ENCODE measurements around the gene FYCO1.

Gene FYCO1

DNA sequence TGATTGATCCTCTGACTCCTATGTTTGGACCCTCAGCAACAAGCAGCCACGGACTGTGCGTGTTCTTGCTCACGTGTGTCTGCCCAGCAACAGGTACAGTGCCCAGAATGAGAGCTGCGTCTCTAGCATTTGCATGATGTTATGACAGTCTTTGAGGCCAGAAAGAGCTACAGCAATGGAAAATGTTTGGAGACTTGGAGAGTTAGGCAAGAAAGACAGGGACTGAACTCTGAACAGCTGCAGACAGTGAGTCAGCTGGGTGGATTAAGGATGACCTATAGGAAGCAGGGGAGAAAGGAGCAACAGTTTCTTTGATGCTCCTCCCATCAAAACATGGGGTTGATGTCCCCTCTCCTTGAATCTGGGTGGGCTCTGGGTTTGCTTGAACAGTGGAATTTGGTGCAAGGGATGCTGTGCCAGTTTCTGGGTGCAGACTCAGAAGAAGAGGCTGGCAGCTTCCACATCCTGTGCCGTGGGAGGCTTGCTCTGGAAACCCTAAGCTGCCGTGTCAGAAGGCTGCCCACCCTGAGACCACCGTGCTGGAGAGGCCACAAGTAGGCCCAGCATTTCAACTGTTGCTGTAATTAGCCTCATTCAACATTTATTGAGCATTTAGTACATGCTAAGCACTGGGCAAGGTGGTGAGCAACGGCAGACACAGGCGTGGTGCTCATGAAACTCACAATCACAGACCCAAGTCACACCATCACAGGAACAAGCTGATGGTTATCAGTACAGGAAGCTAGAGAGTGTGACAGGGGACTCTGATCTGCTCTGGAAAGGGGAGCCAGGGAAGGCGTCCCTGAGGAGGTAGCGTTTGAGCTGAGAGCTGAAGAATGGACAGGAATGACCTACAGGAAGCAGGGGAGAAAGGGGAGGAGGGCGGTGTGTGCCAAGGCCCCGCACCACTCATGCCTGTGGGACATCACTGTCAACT lies 87.6 kb downstream of the FYCO1 start:
- H3K27ac Mint-ChIP-seq = no peak overlapping the region
- no peak overlapping the region for H3K4me3 Mint-ChIP-seq
- ATAC-seq (ENCODE audit: low read depth) = no peak
- H3K4me1 Mint-ChIP-seq = peaks cover 23% of the 10 kb centered on the region
- no peaks in the 10 kb centered on the region for H3K27me3 Mint-ChIP-seq
- peaks cover 5% of the 10 kb centered on the region for H3K36me3 Mint-ChIP-seq
- DNase-seq (ENCODE audit: low spot score in 2 of 2) = no peak
- H3K9me3 Mint-ChIP-seq = no peaks in the 10 kb centered on the region

DNA sequence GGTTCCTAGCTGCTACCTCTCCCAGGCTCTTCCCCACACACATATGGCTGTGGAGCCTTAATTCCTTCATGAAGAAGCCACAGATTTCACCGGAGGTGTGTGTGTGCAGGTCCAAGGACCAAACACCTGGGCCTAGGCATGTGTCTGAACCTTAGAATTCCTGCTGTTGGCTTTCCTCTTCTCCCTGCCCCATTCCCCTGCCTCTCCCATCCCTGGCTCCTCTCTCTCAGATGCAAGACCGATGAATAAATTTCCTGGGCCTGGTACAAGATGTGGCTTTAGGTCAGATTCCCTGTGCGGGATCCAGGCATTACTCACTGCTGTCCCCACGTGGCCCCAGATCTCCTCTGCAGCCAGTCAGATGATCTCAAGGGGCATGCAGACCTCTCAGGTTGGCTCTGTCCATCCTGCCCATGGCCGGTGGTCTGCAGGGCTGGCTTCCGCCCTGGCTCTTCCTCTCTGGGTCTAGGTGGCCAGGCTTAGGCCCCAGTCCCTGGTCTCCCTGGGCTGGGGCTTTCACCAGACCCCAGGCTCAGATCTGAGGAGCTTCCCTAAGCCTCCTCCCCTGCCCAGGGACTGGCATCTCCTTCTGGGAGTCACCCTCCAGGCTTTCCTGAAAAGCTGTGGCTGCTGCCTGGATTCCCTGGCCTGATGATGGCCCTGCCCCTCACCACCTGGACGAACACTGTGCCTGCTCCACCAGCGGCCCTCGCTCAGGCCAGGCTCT lies 88.8 kb downstream of the FYCO1 start:
- ATAC-seq (ENCODE audit: low read depth) = no peak
- no peaks in the 10 kb centered on the region for H3K27me3 Mint-ChIP-seq
- peaks cover 3% of the 10 kb centered on the region for H3K36me3 Mint-ChIP-seq
- H3K4me3 Mint-ChIP-seq = no peak overlapping the region
- DNase-seq (ENCODE audit: low spot score in 2 of 2) = no peak
- no peaks in the 10 kb centered on the region for H3K9me3 Mint-ChIP-seq
- H3K4me1 Mint-ChIP-seq = peaks cover 23% of the 10 kb centered on the region
- H3K27ac Mint-ChIP-seq = no peak overlapping the region

DNA sequence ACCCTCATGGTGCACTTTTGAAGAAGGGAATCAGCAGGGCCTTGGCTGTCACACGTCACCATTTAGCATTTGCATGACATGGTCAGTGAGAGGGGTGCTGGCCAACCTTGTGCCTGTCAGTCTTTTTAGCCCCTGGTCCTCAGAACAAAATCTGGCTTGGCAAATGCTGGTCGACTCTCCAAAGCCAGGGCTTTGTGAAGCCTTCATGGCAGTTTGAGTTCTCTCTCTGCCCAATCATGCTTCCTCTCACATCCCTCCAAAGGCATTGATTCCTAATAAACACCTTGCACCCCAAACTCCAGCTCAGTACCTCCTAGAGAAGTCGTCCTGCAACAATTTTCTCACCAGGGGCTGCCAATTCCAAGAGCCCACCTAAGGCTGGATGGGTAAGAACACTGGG lies 89.9 kb downstream of the FYCO1 start:
- Mint-ChIP-seq H3K27me3 (no peaks in the 10 kb centered on the region), H3K9me3 (no peaks in the 10 kb centered on the region), H3K36me3 (peaks cover 6% of the 10 kb centered on the region), H3K4me3 (no peak overlapping the region), H3K4me1 (peaks cover 23% of the 10 kb centered on the region), H3K27ac (no peak overlapping the region)
- ATAC-seq (ENCODE audit: low read depth) = no peak
- DNase-seq (ENCODE audit: low spot score in 2 of 2) = no peak

DNA sequence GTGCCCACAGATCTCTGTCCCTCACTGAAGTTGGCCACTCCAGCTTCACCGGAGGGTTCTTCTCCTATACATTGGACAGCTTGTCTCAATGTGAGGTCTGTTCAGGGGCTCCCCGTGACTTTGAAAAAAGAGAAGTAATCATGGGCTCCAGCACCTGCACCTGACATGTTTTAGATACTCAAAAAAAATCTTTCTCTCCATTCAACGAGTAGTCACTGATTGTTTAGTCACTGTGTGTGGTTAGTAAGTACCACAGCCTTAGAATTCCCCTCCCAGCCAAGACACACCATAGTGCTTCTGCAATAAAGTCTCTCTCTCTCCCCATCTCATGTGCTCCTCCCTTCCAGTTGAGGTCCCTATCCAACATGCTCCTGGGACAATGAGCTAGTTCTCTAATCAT lies 90.7 kb downstream of the FYCO1 start:
- peaks cover 6% of the 10 kb centered on the region for H3K36me3 Mint-ChIP-seq
- DNase-seq (ENCODE audit: low spot score in 2 of 2) (peak in 1 of 2 donors; percentile 37), ATAC-seq (ENCODE audit: low read depth) (peak; percentile 92)
- no peak overlapping the region for H3K4me3 Mint-ChIP-seq
- H3K27me3 Mint-ChIP-seq = no peaks in the 10 kb centered on the region
- peak overlapping the region; percentile 73 for H3K27ac Mint-ChIP-seq
- H3K4me1 Mint-ChIP-seq = peaks cover 18% of the 10 kb centered on the region
- H3K9me3 Mint-ChIP-seq = no peaks in the 10 kb centered on the region

DNA sequence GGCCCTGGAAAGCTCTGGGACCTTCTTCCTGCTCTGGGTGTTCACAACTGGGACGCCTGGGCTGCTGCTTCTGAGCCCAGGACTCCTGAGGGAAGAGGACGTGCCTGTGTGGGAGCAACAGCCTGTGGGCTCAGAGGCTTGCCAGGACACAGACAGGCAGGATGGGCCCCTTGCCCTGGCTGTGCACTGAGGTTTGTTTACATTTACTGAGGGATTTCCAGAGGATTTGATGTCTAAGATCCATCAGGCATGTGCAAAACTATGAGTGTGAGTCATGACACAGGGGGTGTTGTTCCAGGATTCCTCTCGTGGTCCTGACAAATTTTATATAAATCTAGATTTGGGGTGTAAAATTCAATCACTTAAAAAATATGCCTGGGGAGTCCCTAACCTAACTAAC lies 98.7 kb downstream of the FYCO1 start:
- no peaks in the 10 kb centered on the region for H3K27me3 Mint-ChIP-seq
- no peaks in the 10 kb centered on the region for H3K9me3 Mint-ChIP-seq
- peaks cover 17% of the 10 kb centered on the region for H3K4me1 Mint-ChIP-seq
- H3K36me3 Mint-ChIP-seq = peaks cover 7% of the 10 kb centered on the region
- H3K27ac Mint-ChIP-seq = no peak overlapping the region
- H3K4me3 Mint-ChIP-seq = no peak overlapping the region
- ATAC-seq (ENCODE audit: low read depth) = no peak
- DNase-seq (ENCODE audit: low spot score in 2 of 2) = no peak

DNA sequence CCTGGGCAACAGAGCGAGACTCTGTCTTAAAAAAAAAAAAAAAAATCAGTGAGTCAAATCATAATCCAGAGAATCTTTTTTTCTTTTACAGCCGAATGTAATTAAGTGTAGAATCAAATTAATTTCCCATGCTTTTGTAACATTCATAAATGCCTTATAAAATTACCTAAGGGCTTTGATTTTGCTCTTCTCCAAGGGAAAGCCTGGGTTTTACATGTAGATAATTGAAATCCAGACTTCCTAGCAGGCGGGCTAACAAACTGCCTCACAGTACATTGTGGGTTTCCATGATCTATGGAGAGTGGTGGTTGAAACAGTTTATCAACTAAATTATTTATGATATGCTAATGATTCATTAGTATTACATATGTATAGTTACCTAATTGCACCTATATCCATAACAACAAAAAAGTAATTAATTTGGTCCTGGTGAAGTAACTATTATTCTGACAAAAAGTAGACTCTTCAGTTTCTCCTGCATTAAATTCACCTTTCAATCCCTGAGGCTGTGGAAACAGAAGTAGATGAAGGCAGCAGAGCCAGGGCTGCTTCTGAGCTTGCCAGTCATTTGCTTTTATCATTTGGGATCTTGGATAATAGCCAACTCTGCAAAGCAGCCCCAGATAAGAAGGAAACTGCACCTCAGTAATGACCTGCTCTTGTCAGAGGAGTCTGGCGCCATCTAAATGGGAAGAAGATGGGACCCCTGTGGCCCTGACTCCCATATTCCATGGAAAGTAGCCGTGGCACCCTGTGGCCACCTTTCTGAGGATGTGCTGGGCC lies 99.7 kb downstream of the FYCO1 start:
- Mint-ChIP-seq H3K27ac (no peak overlapping the region), H3K27me3 (no peaks in the 10 kb centered on the region), H3K9me3 (no peaks in the 10 kb centered on the region), H3K4me1 (peaks cover 17% of the 10 kb centered on the region), H3K4me3 (no peak overlapping the region), H3K36me3 (peaks cover 3% of the 10 kb centered on the region)
- ATAC-seq (ENCODE audit: low read depth) = no peak
- DNase-seq (ENCODE audit: low spot score in 2 of 2) = no peak

DNA sequence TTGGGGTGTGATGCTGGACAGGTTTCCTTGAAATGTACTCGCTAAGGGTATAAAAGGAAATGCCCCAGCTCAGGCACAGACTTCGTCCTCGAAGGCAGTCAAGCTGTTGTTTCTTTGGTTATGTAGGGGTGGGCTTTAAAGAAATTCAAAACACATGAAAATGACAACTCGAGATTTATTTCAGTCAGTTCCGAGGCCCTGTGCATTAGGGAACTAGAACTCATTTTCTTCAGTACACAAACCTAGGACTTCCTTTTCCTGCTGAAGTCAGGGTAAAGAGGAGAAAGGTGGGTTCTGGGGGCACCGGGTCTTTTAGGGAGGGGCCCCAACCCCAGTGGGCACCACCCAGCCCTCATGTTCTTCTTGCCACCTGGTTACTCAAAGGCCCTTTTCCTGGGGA lies 101.6 kb downstream of the FYCO1 start:
- Mint-ChIP-seq H3K27me3 (no peaks in the 10 kb centered on the region), H3K9me3 (no peaks in the 10 kb centered on the region), H3K36me3 (peaks cover 3% of the 10 kb centered on the region), H3K4me3 (peak overlapping the region; percentile 13), H3K27ac (no peak overlapping the region), H3K4me1 (peaks cover 21% of the 10 kb centered on the region)
- ATAC-seq (ENCODE audit: low read depth) (no peak), DNase-seq (ENCODE audit: low spot score in 2 of 2) (no peak)

DNA sequence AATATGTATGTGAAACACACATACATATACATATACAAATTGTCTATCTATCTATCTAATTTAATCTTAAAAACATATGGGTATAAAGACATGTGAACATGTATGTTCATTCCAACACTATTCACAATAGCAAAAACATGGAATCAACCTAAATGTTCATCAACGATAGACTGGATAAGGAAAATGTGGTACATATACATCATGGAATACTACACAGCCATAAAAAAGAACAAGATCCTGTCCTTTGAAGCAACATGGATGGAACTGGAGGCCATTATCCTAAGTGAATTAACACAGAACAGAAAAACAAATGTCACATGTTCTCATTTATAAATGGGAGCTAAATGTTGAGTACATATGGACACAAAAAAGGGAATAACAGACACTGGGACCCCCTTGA lies 103.5 kb downstream of the FYCO1 start:
- ATAC-seq (ENCODE audit: low read depth) (no peak), DNase-seq (ENCODE audit: low spot score in 2 of 2) (no peak)
- H3K9me3 Mint-ChIP-seq = no peaks in the 10 kb centered on the region
- no peak overlapping the region for H3K4me3 Mint-ChIP-seq
- H3K27me3 Mint-ChIP-seq = peaks cover 2% of the 10 kb centered on the region
- no peak overlapping the region for H3K27ac Mint-ChIP-seq
- H3K36me3 Mint-ChIP-seq = no peaks in the 10 kb centered on the region
- H3K4me1 Mint-ChIP-seq = peaks cover 26% of the 10 kb centered on the region

DNA sequence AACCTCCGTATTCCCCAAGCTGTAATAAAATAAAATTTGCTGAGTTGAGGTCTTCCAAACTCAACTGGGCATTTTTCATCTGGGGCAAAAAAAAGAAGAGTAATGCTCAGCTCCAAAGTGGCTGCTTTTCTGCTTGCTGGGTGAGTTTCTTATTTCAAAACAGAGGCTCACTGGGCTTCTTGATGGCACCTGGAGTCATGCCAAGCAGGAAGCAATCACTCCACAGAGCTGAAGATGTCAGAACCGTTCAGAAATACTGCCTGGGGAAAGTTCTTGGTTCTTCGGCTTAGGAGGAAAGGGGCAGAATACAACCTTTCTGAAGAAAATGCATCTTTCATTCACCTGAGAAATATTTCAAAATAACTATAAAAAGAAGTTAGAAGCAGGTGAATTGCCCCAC lies 105.2 kb downstream of the FYCO1 start:
- H3K9me3 Mint-ChIP-seq = no peaks in the 10 kb centered on the region
- H3K4me3 Mint-ChIP-seq = no peak overlapping the region
- H3K27me3 Mint-ChIP-seq = peaks cover 2% of the 10 kb centered on the region
- H3K27ac Mint-ChIP-seq = no peak overlapping the region
- H3K4me1 Mint-ChIP-seq = peaks cover 26% of the 10 kb centered on the region
- no peaks in the 10 kb centered on the region for H3K36me3 Mint-ChIP-seq
- ATAC-seq (ENCODE audit: low read depth) (no peak), DNase-seq (ENCODE audit: low spot score in 2 of 2) (no peak)

DNA sequence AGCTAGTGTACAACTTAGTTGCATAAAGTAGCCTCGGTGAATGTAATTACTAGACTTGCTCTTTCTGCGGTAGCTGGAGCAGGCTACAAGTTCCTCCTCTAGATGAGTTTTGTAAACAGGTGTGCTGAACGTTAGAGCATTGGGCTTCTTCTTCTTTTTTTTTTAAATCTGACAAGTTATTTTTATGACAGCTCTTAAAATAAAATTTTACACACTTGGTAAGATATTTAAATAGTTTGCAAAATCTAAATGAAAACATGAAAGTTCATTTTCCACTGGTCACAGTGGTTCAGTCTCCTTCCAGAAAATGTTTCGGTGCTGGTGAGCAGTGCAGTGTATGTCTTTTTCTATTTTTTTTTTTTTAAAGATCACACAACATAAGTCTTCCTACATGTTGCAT lies 106.3 kb downstream of the FYCO1 start:
- peaks cover 6% of the 10 kb centered on the region for H3K27me3 Mint-ChIP-seq
- no peaks in the 10 kb centered on the region for H3K9me3 Mint-ChIP-seq
- DNase-seq (ENCODE audit: low spot score in 2 of 2) = no peak
- H3K27ac Mint-ChIP-seq = no peak overlapping the region
- peak; percentile 74 for ATAC-seq (ENCODE audit: low read depth)
- H3K36me3 Mint-ChIP-seq = no peaks in the 10 kb centered on the region
- H3K4me3 Mint-ChIP-seq = no peak overlapping the region
- peaks cover 24% of the 10 kb centered on the region for H3K4me1 Mint-ChIP-seq

DNA sequence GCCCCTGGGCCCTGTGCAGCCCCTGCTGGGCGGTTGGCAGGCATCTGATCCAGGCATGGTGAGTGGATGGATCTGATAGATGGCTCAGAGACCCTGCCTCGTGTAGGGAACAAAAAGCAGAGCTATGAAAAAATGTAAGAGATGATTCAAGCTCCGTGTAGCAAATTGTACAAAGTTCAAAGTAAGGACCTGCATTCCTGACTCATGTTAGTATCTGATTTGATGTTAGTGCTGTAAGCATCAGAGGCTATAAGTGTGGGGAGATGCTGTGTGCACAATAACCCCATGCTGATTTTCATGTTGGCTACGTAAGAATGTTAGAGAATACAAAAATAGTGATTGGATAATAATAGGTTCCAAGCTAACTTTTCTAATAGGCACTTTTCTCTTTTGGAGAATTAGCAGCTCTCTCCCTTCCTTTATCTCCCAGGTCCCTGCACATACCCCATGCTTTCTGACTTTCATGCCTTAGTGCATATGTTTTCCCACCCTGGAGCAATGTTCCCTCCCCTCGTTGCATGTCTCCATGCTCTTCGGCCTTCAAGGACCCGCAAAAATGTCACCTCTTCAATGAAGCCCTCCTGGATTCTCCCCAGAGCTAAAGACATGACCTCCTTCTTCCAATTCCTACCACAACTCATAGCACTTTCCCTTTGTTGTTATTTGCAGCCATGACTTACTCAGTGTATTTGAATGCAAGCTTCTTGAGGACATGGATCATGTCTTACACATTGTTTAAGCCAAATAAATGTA lies 107.7 kb downstream of the FYCO1 start:
- Mint-ChIP-seq H3K36me3 (no peaks in the 10 kb centered on the region), H3K4me3 (no peak overlapping the region), H3K4me1 (peaks cover 14% of the 10 kb centered on the region), H3K27ac (no peak overlapping the region), H3K27me3 (peaks cover 6% of the 10 kb centered on the region), H3K9me3 (no peaks in the 10 kb centered on the region)
- ATAC-seq (ENCODE audit: low read depth) = no peak
- no peak for DNase-seq (ENCODE audit: low spot score in 2 of 2)

DNA sequence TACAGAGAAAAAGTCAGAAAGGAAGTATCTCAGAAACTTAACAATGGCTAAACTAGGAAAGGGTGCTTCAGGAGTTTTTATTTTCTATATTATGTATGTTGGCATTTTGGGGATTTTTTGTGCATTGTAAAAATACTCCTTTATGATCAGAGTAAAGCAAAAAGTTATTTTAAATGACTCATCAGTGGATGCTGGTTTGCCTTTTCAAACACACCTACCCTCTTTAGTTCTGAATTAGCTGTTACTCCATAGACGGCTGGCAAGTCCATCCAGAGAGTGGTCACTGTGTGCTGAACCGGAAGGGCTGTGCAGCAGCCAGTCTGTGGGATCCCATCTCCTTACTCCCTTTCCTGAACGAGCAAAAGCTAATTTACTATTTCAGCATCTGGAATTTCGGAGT lies 108.3 kb downstream of the FYCO1 start:
- Mint-ChIP-seq H3K27me3 (peaks cover 6% of the 10 kb centered on the region), H3K36me3 (no peaks in the 10 kb centered on the region), H3K4me3 (no peak overlapping the region), H3K27ac (no peak overlapping the region), H3K4me1 (peaks cover 10% of the 10 kb centered on the region), H3K9me3 (no peaks in the 10 kb centered on the region)
- no peak for DNase-seq (ENCODE audit: low spot score in 2 of 2)
- ATAC-seq (ENCODE audit: low read depth) = no peak

DNA sequence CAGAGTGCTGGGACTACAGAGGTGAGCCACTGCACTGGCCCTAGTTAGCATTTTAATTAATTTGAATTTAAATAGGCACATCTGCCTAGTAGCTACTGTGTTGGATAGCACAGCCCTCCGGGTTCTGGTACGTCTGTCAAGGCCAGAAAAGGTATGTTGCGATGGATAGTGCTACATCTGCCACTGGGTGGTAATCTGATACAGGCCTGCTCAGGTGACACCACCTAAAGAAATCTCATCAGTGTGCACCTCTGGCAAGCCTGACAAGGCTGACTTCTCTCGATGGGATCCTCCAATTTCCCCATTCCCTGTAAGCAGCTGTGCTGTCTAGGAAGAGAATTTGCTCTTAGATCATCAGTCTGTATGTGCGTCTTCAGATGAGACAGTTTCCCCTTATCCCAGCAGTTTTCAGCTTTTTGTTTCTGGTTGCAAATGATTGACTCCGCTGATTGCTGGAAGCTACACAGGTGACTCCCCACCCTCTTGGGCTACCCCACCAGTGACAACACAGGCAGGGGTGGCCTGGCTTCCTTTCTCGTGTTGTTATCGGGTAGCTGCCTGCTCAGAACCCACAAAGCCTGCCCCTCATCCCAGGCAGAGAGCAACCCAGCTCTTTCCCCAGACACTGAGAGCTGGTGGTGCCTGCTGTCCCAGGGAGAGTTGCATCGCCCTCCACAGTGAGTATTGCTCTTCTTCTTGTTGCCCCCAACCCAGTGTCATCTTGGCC lies 109.5 kb downstream of the FYCO1 start, which contains the start of gene CCR9:
CCR9 (plus strand) TSS at position 565 of the 727 bp plus-strand sequence. CDS start 8,391 bp downstream, outside the sequence.
- Mint-ChIP-seq H3K4me1 (peaks cover 12% of the 10 kb centered on the region), H3K4me3 (no peak within 1 kb of the TSS), H3K36me3 (no peaks in the 10 kb centered on the region), H3K27me3 (peaks cover 9% of the 10 kb centered on the region), H3K9me3 (no peaks in the 10 kb centered on the region), H3K27ac (no peak within 1 kb of the TSS)
- DNase-seq (ENCODE audit: low spot score in 2 of 2) (no peak), ATAC-seq (ENCODE audit: low read depth) (no peak)

All from memory B cell (primary cell).